Measurements from ENCODE around the gene TMC6.

DNA sequence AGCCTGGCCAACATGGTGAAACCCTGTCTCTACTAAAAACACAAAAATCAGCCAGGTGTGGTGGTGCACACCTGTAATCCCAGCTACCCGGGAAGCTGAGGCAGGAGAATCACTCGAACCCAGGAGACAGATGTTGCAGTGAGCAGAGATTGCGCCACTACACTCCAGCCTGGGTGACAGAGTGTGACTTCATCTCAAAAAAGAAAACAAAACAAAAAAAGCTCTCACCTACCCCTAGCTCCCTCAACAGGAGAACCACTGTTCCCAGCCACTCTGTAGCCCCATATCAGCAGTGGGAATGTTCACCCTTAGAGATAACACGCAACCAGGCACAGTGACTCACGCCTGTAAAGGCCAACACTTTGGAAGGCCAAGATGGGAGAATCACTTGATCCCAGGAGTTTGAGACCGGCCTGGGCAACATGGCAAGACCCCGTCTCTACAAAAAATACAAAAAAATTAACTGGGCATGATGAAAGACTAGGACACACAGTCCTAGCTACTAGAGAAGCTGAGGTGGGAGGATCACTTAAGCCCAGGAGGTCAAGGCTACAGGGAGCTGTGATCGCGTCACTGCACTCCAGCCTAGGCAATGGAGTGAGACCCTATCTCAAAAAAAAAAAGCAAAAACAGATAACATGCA is 7.4 kb upstream of the TMC6 start:
- TF ChIP-seq, protein P1, sequence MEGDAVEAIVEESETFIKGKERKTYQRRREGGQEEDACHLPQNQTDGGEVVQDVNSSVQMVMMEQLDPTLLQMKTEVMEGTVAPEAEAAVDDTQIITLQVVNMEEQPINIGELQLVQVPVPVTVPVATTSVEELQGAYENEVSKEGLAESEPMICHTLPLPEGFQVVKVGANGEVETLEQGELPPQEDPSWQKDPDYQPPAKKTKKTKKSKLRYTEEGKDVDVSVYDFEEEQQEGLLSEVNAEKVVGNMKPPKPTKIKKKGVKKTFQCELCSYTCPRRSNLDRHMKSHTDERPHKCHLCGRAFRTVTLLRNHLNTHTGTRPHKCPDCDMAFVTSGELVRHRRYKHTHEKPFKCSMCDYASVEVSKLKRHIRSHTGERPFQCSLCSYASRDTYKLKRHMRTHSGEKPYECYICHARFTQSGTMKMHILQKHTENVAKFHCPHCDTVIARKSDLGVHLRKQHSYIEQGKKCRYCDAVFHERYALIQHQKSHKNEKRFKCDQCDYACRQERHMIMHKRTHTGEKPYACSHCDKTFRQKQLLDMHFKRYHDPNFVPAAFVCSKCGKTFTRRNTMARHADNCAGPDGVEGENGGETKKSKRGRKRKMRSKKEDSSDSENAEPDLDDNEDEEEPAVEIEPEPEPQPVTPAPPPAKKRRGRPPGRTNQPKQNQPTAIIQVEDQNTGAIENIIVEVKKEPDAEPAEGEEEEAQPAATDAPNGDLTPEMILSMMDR (IDR thresholded peaks at IDR 0.05; ENCODE audit: borderline replicate concordance, extremely low read depth, low read length, poor library complexity, severe bottlenecking): no peak
- no peak for TF ChIP-seq EZH2 (IDR thresholded peaks at IDR 0.05; ENCODE audit: borderline replicate concordance, low read depth, low read length, severe bottlenecking)

Measured in DND-41 (cell line).